IMR-90 (cell line): ENCODE results near the gene HOTAIR. TPM values are rescaled to one million over a fixed set of nuclear protein-coding genes. Genes with fewer than 3 reads are reported as not detected.

ENCODE experiments used
- ATAC-seq: fragments of 200-7000 bp; cut with Tn5 transposase; 2 replicates; pipeline ENCODE4 v1.9.1; 2020; ENCODE audit warnings: low read depth, mild to moderate bottlenecking, moderate library complexity
- BruUV-seq: library from RNA; stranded (reverse); fragments of 400-500 nt; replicated peaks from 2 replicates; lab custom pipeline; 2021; lab: Mats Ljungman, UMichigan
- CTCF ChIA-PET: fragments of 300-600 bp; formaldehyde crosslinking; extraction: SDS; loops from one replicate; lab custom pipeline; 2021; ENCODE audit warnings: antibody characterized with exemption; lab: Yijun Ruan, JAX
- POLR2A ChIA-PET: fragments of 300-600 bp; sonication (Branson Sonifier 250); formaldehyde crosslinking; loops from one replicate; lab custom pipeline; 2022; ENCODE audit warnings: antibody characterized with exemption; ENCODE audit not compliant: unreplicated experiment; lab: Charles Lee
- DNase-seq: peaks from one replicate; pipeline ENCODE4 v3.0.0; 2013
- H2AFZ ChIP-seq: replicated peaks from 2 replicates; pipeline ENCODE3; 2013; ENCODE audit warnings: low read length, mild to moderate bottlenecking; ENCODE audit not compliant: poor library complexity
- H2AK5ac ChIP-seq: 2 replicates; pipeline ENCODE4 v1.6.1; 2013; ENCODE audit warnings: low read depth, low read length, inconsistent platforms
- H2AK9ac ChIP-seq: replicated peaks from 2 replicates; pipeline ENCODE3; 2013; ENCODE audit warnings: mild to moderate bottlenecking, low read depth, low read length, moderate library complexity; ENCODE audit not compliant: poor library complexity
- H2BK120ac ChIP-seq: 2 replicates; pipeline ENCODE4 v1.6.1; 2013; ENCODE audit warnings: low read depth, low read length, inconsistent platforms
- H2BK15ac ChIP-seq: 3 replicates; pipeline ENCODE4 v1.6.1; 2013; ENCODE audit warnings: low read depth, low read length, inconsistent platforms
- H2BK20ac ChIP-seq: 2 replicates; pipeline ENCODE4 v1.6.1; 2013; ENCODE audit warnings: low read depth, mild to moderate bottlenecking, inconsistent platforms, low read length, moderate library complexity
- H2BK5ac ChIP-seq: 2 replicates; pipeline ENCODE4 v1.6.1; 2013; ENCODE audit warnings: mild to moderate bottlenecking, low read depth, low read length, inconsistent platforms; ENCODE audit not compliant: poor library complexity, severe bottlenecking
- H3K14ac ChIP-seq: replicated peaks from 2 replicates; pipeline ENCODE4 v1.6.1; 2013; ENCODE audit warnings: low read depth, low read length, inconsistent platforms
- H3K18ac ChIP-seq: 2 replicates; pipeline ENCODE4 v1.6.1; 2013; ENCODE audit warnings: low read depth, low read length, control low read depth
- H3K23ac ChIP-seq: 2 replicates; pipeline ENCODE4 v1.6.1; 2013; ENCODE audit warnings: low read depth, low read length, inconsistent platforms
- H3K27ac ChIP-seq: 2 replicates; pipeline ENCODE4 v1.5.1; 2013; ENCODE audit warnings: mild to moderate bottlenecking, control low read depth, low read length; ENCODE audit not compliant: insufficient read depth
- H3K27me3 ChIP-seq: 2 replicates; pipeline ENCODE4 v1.6.1; 2013; ENCODE audit warnings: low read length; ENCODE audit not compliant: control insufficient read depth, insufficient read depth
- H3K36me3 ChIP-seq: 2 replicates; pipeline ENCODE4 v1.6.1; 2013; ENCODE audit warnings: low read length, mixed read lengths; ENCODE audit not compliant: control insufficient read depth, insufficient read depth
- H3K4ac ChIP-seq: 2 replicates; pipeline ENCODE4 v1.6.1; 2013; ENCODE audit warnings: low read depth, low read length, inconsistent platforms
- H3K4me1 ChIP-seq: 2 replicates; pipeline ENCODE4 v1.6.1; 2013; ENCODE audit warnings: low read length, mixed read lengths; ENCODE audit not compliant: control insufficient read depth, insufficient read depth
- H3K4me2 ChIP-seq: 2 replicates; pipeline ENCODE4 v1.6.1; 2013; ENCODE audit warnings: low read depth, mild to moderate bottlenecking, control low read depth, low read length, moderate library complexity
- H3K4me3 ChIP-seq: 2 replicates; pipeline ENCODE4 v1.5.1; 2013; ENCODE audit warnings: low read depth, mild to moderate bottlenecking, control low read depth, low read length, moderate library complexity; ENCODE audit not compliant: insufficient read depth
- H3K56ac ChIP-seq: 2 replicates; pipeline ENCODE4 v1.6.1; 2013; ENCODE audit warnings: low read length, inconsistent platforms; ENCODE audit not compliant: insufficient read depth; ENCODE audit errors: extremely low read depth
- H3K79me1 ChIP-seq, 2 experiments: 2 replicates each; pipeline ENCODE4 v1.6.1; 2013; ENCODE audit warnings: low read length in 2 of 2, inconsistent platforms in 1 of 2, low read depth in 1 of 2
- H3K9ac ChIP-seq: 2 replicates; pipeline ENCODE4 v1.6.1; 2013; ENCODE audit warnings: low read depth, low read length, control low read depth
- H3K9me1 ChIP-seq: 2 replicates; pipeline ENCODE4 v1.6.1; 2013; ENCODE audit warnings: low read length, inconsistent platforms; ENCODE audit not compliant: insufficient read depth
- H3K9me3 ChIP-seq: 2 replicates; pipeline ENCODE4 v1.6.1; 2013; ENCODE audit warnings: low read length; ENCODE audit not compliant: control insufficient read depth, insufficient read depth
- H4K20me1 ChIP-seq: 2 replicates; pipeline ENCODE4 v1.6.1; 2013; ENCODE audit warnings: low read length, inconsistent platforms; ENCODE audit not compliant: insufficient read depth
- H4K5ac ChIP-seq: 2 replicates; pipeline ENCODE4 v1.6.1; 2013; ENCODE audit warnings: mild to moderate bottlenecking, low read depth, low read length, control low read depth
- H4K8ac ChIP-seq, 2 experiments: 2 replicates each; pipeline ENCODE4 v1.6.1; 2013; ENCODE audit warnings: low read depth in 2 of 2, low read length in 2 of 2, control low read depth in 1 of 2, inconsistent platforms in 1 of 2
- H4K91ac ChIP-seq: 2 replicates; pipeline ENCODE4 v1.6.1; 2013; ENCODE audit warnings: low read depth, low read length, inconsistent platforms; ENCODE audit not compliant: insufficient read depth
- BHLHE40 ChIP-seq: fragments of 150-350 bp; IDR thresholded peaks from 2 replicates; pipeline ENCODE4 v1.6.1; 2016; ENCODE audit warnings: mild to moderate bottlenecking, low read depth, low read length
- CEBPB ChIP-seq: IDR thresholded peaks from 2 replicates; pipeline ENCODE4 v1.6.1; 2012; ENCODE audit warnings: low read depth, low read length, improper control_type of control experiment
- CTCF ChIP-seq: conservative IDR thresholded peaks from 2 replicates; pipeline ENCODE4 v1.5.1; 2012; ENCODE audit warnings: mild to moderate bottlenecking, low read depth, low read length, improper control_type of control experiment
- ELK1 ChIP-seq: fragments of 150-350 bp; IDR thresholded peaks from 2 replicates; pipeline ENCODE4 v1.6.1; 2016; ENCODE audit warnings: low read depth, mild to moderate bottlenecking, low read length, moderate library complexity, borderline replicate concordance
- FOS ChIP-seq: fragments of 150-350 bp; IDR thresholded peaks from 2 replicates; pipeline ENCODE4 v1.6.1; 2016; ENCODE audit warnings: low read depth, low read length
- MAFK ChIP-seq: IDR thresholded peaks from 2 replicates; pipeline ENCODE4 v1.6.1; 2012; ENCODE audit warnings: low read depth, low read length, improper control_type of control experiment
- MAZ ChIP-seq: IDR thresholded peaks from 2 replicates; pipeline ENCODE4 v1.6.1; 2012; ENCODE audit warnings: low read depth, mild to moderate bottlenecking, low read length, improper control_type of control experiment, moderate library complexity, borderline replicate concordance
- MXI1 ChIP-seq: IDR thresholded peaks from 2 replicates; pipeline ENCODE4 v1.6.1; 2012; ENCODE audit warnings: low read depth, mild to moderate bottlenecking, low read length, moderate library complexity, borderline replicate concordance
- NFE2L2 ChIP-seq: fragments of 150-350 bp; IDR thresholded peaks from 2 replicates; pipeline ENCODE4 v1.6.1; 2016; ENCODE audit warnings: low read depth, mild to moderate bottlenecking, low read length
- POLR2A ChIP-seq: IDR thresholded peaks from 2 replicates; pipeline ENCODE4 v1.6.1; 2012; ENCODE audit warnings: mild to moderate bottlenecking, low read depth, low read length
- RAD21 ChIP-seq: IDR thresholded peaks from 2 replicates; pipeline ENCODE4 v1.6.1; 2012; ENCODE audit warnings: low read length, improper control_type of control experiment
- RFX5 ChIP-seq: IDR thresholded peaks from 2 replicates; pipeline ENCODE4 v1.8.0; 2012; ENCODE audit warnings: low read depth, mild to moderate bottlenecking, low read length, moderate library complexity
- SMC3 ChIP-seq: fragments of 150-350 bp; IDR thresholded peaks from 2 replicates; pipeline ENCODE4 v1.6.1; 2016; ENCODE audit warnings: low read depth, mild to moderate bottlenecking, antibody characterized with exemption, low read length, moderate library complexity
- WGBS, 2 experiments: methylation state at CpG; one replicate each; pipeline versions ENCODE4 v1.1.5 to v1.1.7; 2013; ENCODE audit warnings: missing lambda C conversion rate in 2 of 2; ENCODE audit not compliant: insufficient read length in 1 of 2; ENCODE audit errors: extremely low coverage in 2 of 2; 5-methylcytosine and 5-hydroxymethylcytosine counted together
- dilution Hi-C: fragments of 300-500 bp; cut with HindIII; formaldehyde crosslinking; loops from one replicate; pipeline ENCODE4 v1.14.3; 2018; ENCODE audit warnings: low sequenced_read_pairs; ENCODE audit not compliant: unreplicated experiment
- in situ Hi-C: fragments of 300-500 bp; cut with MboI; formaldehyde crosslinking; loops from 3 replicates; pipeline ENCODE4 v1.14.3; 2019; ENCODE audit warnings: low sequenced_read_pairs, inconsistent platforms, mixed read lengths
- intact Hi-C: fragments of 100-400 bp; cut with micrococcal nuclease; formaldehyde crosslinking; loops from 2 replicates; pipeline ENCODE4 v1.10.0; 2022
- polyA plus RNA-seq, 3 experiments: library from polyadenylated mRNA; depleted of rRNA; stranded (reverse); fragments of >200 nt; gene quantifications; 2 replicates each; pipeline ENCODE4 v1.2.3, GENCODE V29; 2012; ENCODE audit warnings: low replicate concordance in 1 of 3
- total RNA-seq: library from RNA; depleted of rRNA; stranded (reverse); fragments of >200 nt; gene quantifications from 2 replicates; pipeline ENCODE4 v1.2.3, GENCODE V29; 2012

HOTAIR gene
- total and polyA plus RNA-seq, 2 of the 4 experiments (the other 2 are of a cell fraction), result not detected

GRCh38 chr12:53998110-53998899 lies 23.6 kb upstream of the HOTAIR start (continued):
- TF ChIP-seq MAZ, result no peak

GRCh38 chr12:53997204-53998109 lies 22.7 kb upstream of the HOTAIR start:
- in situ Hi-C loops (loop anchor here (10.0 kb wide), 2 partner anchors 233 to 377 kb away; no protein-coding TSS in a partner anchor), intact Hi-C loops (no loop called here), dilution Hi-C loops (no loop called here)
- WGBS, 2 experiments, result 17% methylated on average over 1 of the region's 35 CpGs; no CpG with 5 or more reads in 1 of the 2 experiments
- H2BK15ac ChIP-seq, result no peak overlapping the region
- no peak overlapping the region for H3K4ac ChIP-seq
- H3K4me3 ChIP-seq, result no peak overlapping the region
- peaks cover 97% of the 10 kb centered on the region for H3K27me3 ChIP-seq
- H3K79me1 ChIP-seq, result no peaks in the 10 kb centered on the region
- no peak overlapping the region for H4K5ac ChIP-seq
- peaks cover 17% of the 10 kb centered on the region for H3K9me3 ChIP-seq
- H3K18ac ChIP-seq, result no peak overlapping the region
- no peak overlapping the region for H3K14ac ChIP-seq
- peaks cover 2% of the 10 kb centered on the region; the same call in 1 of the 2 replicates for H3K4me1 ChIP-seq
- no peak overlapping the region for H2BK20ac ChIP-seq
- H3K4me2 ChIP-seq, result no peak overlapping the region
- H3K9me1 ChIP-seq, result no peaks in the 10 kb centered on the region
- H3K27ac ChIP-seq, result no peak overlapping the region
- BruUV-seq, result no TSS peak
- H2AK5ac ChIP-seq, result no peak overlapping the region
- no peaks in the 10 kb centered on the region for H3K36me3 ChIP-seq
- H3K23ac ChIP-seq, result no peak overlapping the region
- POLR2A ChIA-PET, result no interaction called here
- H2AFZ ChIP-seq, result no peak overlapping the region
- H4K8ac ChIP-seq, result no peak overlapping the region
- DNase-seq (no peak), ATAC-seq (no peak)
- no peaks in the 10 kb centered on the region for H4K20me1 ChIP-seq
- CTCF ChIA-PET, result no interaction called here
- no peak overlapping the region for H2BK5ac ChIP-seq
- no peak overlapping the region for H4K91ac ChIP-seq
- no peak overlapping the region for H2AK9ac ChIP-seq
- H3K56ac ChIP-seq, result no peak overlapping the region
- H3K9ac ChIP-seq, result no peak overlapping the region
- H2BK120ac ChIP-seq, result no peak overlapping the region
- TF ChIP-seq POLR2A (no peak), MXI1 (no peak), RFX5 (no peak), FOS (no peak), CTCF (no peak), ELK1 (no peak), NFE2L2 (no peak), CEBPB (no peak), BHLHE40 (no peak), MAFK (no peak), SMC3 (no peak), RAD21 (no peak)
